ENCODE results near the gene P2RX6. TPM values are rescaled to one million over a fixed set of nuclear protein-coding genes. Genes with fewer than 3 reads are reported as not detected.
A peak's percentile ranks its signal among the peaks of the same experiment; 100 is the strongest.

Gene P2RX6
- total RNA-seq, 1 experiment from 2014 or later: 11.3 TPM

GRCh38 chr22:21010426-21011113 is 4.4 kb upstream of the P2RX6 start:
- Histone ChIP-seq H3K4me3 (no peak overlapping the region), H3K27me3 (no peaks in the 10 kb centered on the region), H3K4me1 (peaks cover 9% of the 10 kb centered on the region; the same call in 1 of the 2 replicates), H3K27ac (no peak overlapping the region), H3K9me3 (replicated peaks) (no peaks in the 10 kb centered on the region), H3K36me3 (peaks cover 22% of the 10 kb centered on the region)
- DNase-seq: no peak

GRCh38 chr22:21012446-21013407 is 2.2 kb upstream of the P2RX6 start:
- H3K4me1 ChIP-seq: peaks cover 17% of the 10 kb centered on the region; the same call in 1 of the 2 replicates
- DNase-seq: no peak
- H3K9me3 ChIP-seq (replicated peaks): no peaks in the 10 kb centered on the region
- H3K27ac ChIP-seq: peak overlapping the region; percentile 95; the same call in 1 of the 2 replicates
- peak overlapping the region; percentile 76 for H3K4me3 ChIP-seq
- H3K27me3 ChIP-seq: no peaks in the 10 kb centered on the region
- peaks cover 10% of the 10 kb centered on the region; the same call in 1 of the 2 replicates for H3K36me3 ChIP-seq

- H3K4me3 ChIP-seq: peak overlapping the region; percentile 76
- peaks cover 4% of the 10 kb centered on the region; the same call in 1 of the 2 replicates for H3K36me3 ChIP-seq
- H3K9me3 ChIP-seq (replicated peaks): no peaks in the 10 kb centered on the region
- peaks cover 17% of the 10 kb centered on the region; the same call in 1 of the 2 replicates for H3K4me1 ChIP-seq
- DNase-seq: no peak
- H3K27me3 ChIP-seq: no peaks in the 10 kb centered on the region
- peak overlapping the region; percentile 95 for H3K27ac ChIP-seq
Measured at GRCh38 chr22:21013657-21014201, 1.2 kb upstream of the P2RX6 start.

- peak overlapping the region; percentile 95 for H3K27ac ChIP-seq
- DNase-seq: peak; percentile 98
- H3K27me3 ChIP-seq: no peaks in the 10 kb centered on the region
- H3K4me3 ChIP-seq: peak overlapping the region; percentile 76
- 0 out of 2 replicates have a peak, but pooled peaks cover 3% of the 10 kb centered on the region for H3K36me3 ChIP-seq
- H3K9me3 ChIP-seq (replicated peaks): no peaks in the 10 kb centered on the region
- H3K4me1 ChIP-seq: peaks cover 17% of the 10 kb centered on the region; the same call in 1 of the 2 replicates
Measured at GRCh38 chr22:21014202-21014725, 701 bp upstream of the P2RX6 start.

GRCh38 chr22:21015466-21016006 is 571 bp downstream of the P2RX6 start:
- peak overlapping the region; percentile 95 for H3K27ac ChIP-seq
- H3K4me1 ChIP-seq: peaks cover 17% of the 10 kb centered on the region; the same call in 1 of the 2 replicates
- no peaks in the 10 kb centered on the region for H3K9me3 ChIP-seq (replicated peaks)
- peak overlapping the region; percentile 76 for H3K4me3 ChIP-seq
- no peaks in the 10 kb centered on the region for H3K27me3 ChIP-seq
- no peaks in the 10 kb centered on the region for H3K36me3 ChIP-seq
- DNase-seq: peak in 1 of 2 experiments; percentile 58

- H3K36me3 ChIP-seq: no peaks in the 10 kb centered on the region
- no peak overlapping the region for H3K4me3 ChIP-seq
- no peak for DNase-seq
- no peaks in the 10 kb centered on the region for H3K9me3 ChIP-seq (replicated peaks)
- H3K27me3 ChIP-seq: no peaks in the 10 kb centered on the region
- H3K4me1 ChIP-seq: peaks cover 17% of the 10 kb centered on the region; the same call in 1 of the 2 replicates
- no peak overlapping the region for H3K27ac ChIP-seq
Measured at GRCh38 chr22:21016644-21017420, 1.9 kb downstream of the P2RX6 start.

- H3K9me3 ChIP-seq (replicated peaks): no peaks in the 10 kb centered on the region
- H3K27ac ChIP-seq: no peak overlapping the region
- H3K36me3 ChIP-seq: no peaks in the 10 kb centered on the region
- H3K27me3 ChIP-seq: no peaks in the 10 kb centered on the region
- no peak overlapping the region for H3K4me3 ChIP-seq
- DNase-seq: no peak
- H3K4me1 ChIP-seq: peaks cover 11% of the 10 kb centered on the region; the same call in 1 of the 2 replicates
Measured at GRCh38 chr22:21018314-21018713, 3.3 kb downstream of the P2RX6 start.

- Histone ChIP-seq H3K27me3 (no peaks in the 10 kb centered on the region), H3K36me3 (no peaks in the 10 kb centered on the region), H3K27ac (no peak overlapping the region), H3K4me1 (peaks cover 8% of the 10 kb centered on the region; the same call in 1 of the 2 replicates), H3K4me3 (no peak overlapping the region), H3K9me3 (replicated peaks) (no peaks in the 10 kb centered on the region)
- DNase-seq: peak in 1 of 2 experiments; percentile 55
Measured at GRCh38 chr22:21020802-21021429, 6.0 kb downstream of the P2RX6 start.

- Histone ChIP-seq H3K4me3 (no peak overlapping the region), H3K4me1 (peaks cover 6% of the 10 kb centered on the region), H3K36me3 (no peaks in the 10 kb centered on the region), H3K9me3 (replicated peaks) (no peaks in the 10 kb centered on the region), H3K27me3 (no peaks in the 10 kb centered on the region), H3K27ac (no peak overlapping the region)
- DNase-seq: no peak
Measured at GRCh38 chr22:21022507-21022906, 7.5 kb downstream of the P2RX6 start.

GRCh38 chr22:21022955-21023614 is 8.1 kb downstream of the P2RX6 start:
- no peak for DNase-seq
- no peaks in the 10 kb centered on the region for H3K9me3 ChIP-seq (replicated peaks)
- H3K27me3 ChIP-seq: no peaks in the 10 kb centered on the region
- no peak overlapping the region for H3K4me3 ChIP-seq
- no peak overlapping the region for H3K27ac ChIP-seq
- H3K4me1 ChIP-seq: peaks cover 9% of the 10 kb centered on the region
- no peaks in the 10 kb centered on the region for H3K36me3 ChIP-seq

- Histone ChIP-seq H3K4me3 (no peak overlapping the region), H3K27ac (no peak overlapping the region), H3K9me3 (replicated peaks) (no peaks in the 10 kb centered on the region), H3K4me1 (peaks cover 9% of the 10 kb centered on the region), H3K36me3 (no peaks in the 10 kb centered on the region), H3K27me3 (no peaks in the 10 kb centered on the region)
- no peak for DNase-seq
Measured at GRCh38 chr22:21025266-21025665, 10.3 kb downstream of the P2RX6 start.

- Histone ChIP-seq H3K27ac (no peak overlapping the region), H3K27me3 (no peaks in the 10 kb centered on the region), H3K36me3 (no peaks in the 10 kb centered on the region), H3K4me3 (no peak overlapping the region), H3K9me3 (replicated peaks) (no peaks in the 10 kb centered on the region), H3K4me1 (peaks cover 9% of the 10 kb centered on the region)
- no peak for DNase-seq
Measured at GRCh38 chr22:21025763-21026755, 11.1 kb downstream of the P2RX6 start.

Data from SJCRH30 (cell line).